ENCODE measurements around the gene GPR34.

DNA sequence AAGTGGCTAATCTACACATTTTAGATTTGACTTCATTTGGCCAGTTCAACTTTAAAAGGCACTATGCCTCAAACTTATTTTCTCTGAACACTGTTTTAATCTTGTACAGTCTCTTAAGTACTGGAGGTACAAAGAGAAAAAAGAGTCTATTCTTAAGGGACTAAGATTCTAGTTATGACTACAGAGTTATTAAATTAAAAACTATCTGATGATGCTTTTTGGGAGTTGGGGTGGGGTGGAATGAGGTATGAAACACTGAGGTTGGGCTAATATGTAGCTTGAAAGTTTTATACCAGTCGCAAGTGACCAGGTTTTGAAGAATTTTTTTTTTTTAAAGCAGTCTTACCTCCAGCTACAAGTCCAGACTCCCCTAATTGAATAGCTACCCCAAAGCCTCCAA lies 17.7 kb upstream of the GPR34 start:
- no peak for TF ChIP-seq CTCF (IDR thresholded peaks at IDR 0.05; ENCODE audit: low read length)
- no peak for TF ChIP-seq EZH2 (IDR thresholded peaks at IDR 0.05; ENCODE audit: borderline replicate concordance, low read length)
